C1 segment of cervical spinal cord (tissue), 14 donors: Measurements from ENCODE around the gene CREG1.
"Not testable (repeated sequence)": the region's sequence is repeated elsewhere in the genome, so short reads cannot be mapped to it uniquely, and the experiment has no call there.

Experiments
- DNase-seq, 14 donors: peaks; one replicate each; lab custom pipeline; 2025; lab: John Stamatoyannopoulos, UW

The CREG1 gene

DNA sequence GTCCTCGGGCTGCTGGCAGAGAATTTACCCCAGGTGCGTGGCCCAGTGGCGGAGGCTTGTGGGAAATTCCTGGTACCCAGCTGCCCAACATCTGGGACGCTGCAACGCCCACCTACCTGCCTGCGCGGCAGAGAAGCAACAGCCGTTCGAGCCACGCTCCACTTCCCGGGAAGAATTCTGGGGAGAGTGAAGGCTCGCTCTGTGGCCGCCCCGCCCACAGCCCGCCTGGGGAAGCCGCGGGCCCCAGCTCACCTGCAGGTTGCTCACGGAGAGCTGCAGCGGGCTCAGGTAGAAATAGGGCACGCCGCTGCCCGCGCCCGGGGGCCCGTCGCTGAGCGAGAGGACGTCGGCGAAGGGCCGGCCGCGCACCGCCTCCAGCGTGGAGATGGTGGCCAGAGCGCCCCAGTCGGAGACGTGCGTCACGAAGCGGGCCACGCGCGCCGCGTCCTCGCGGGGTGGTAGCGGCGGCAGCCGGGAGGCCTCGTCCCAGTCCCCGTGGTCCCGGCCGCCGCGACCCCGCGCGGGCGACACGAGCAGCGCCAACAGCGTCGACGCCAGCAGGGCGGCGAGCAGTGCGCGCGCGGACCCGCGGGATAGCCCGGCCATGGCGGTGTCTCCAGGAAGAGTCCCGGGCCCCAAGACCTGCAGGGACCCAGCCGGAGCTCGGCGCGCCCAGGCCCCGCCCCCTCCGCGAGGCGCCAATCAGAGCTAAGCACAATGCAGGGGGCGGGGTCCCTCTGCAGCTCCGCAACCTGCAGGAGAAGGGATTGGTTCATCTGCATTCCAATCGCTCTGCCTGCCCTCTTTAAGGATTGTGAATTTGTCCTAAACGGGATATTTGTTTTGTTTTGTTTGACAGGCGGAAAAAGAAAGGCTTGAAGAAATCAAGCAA lies at the start of gene CREG1:
CREG1 (minus strand) TSS at position 627 of the 892 bp plus-strand sequence.
- DNase-seq, result peak; percentile 24 to 93 (median 78)

DNA sequence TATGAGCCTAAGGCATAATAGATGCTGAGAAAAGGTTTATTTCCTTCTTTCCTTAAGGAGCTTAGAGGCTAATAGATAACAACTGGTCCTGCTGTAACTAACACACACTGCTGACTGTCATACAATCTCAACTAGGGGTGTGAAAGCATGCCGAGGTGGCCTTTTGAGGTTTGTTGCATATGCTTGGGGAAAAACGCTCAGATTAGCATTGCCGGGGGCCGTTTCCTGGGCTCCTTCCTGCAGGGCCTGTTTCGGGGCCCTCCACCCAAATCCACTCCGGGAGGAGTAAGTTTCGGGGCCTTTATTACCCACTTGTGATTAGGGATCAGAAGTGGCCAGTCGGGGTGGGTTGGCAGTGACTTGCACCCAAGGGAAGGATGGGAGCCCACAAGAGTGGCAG lies 49.3 kb upstream of the CREG1 start:
- no peak for DNase-seq

- DNase-seq, result peak in 7 of 14 donors; percentile 7 to 40 (median 16)
These were observed 48.2 kb upstream of the CREG1 start for GRCh38 chr1:167601442-167602383.

GRCh38 chr1:167599957-167600581 lies 46.5 kb upstream of the CREG1 start:
- DNase-seq, result peak in 4 of 14 donors; percentile 2 to 46 (median 7)

- no peak for DNase-seq
These were observed 41.3 kb upstream of the CREG1 start for GRCh38 chr1:167594822-167595221.

- DNase-seq, result no peak
These were observed 40.3 kb upstream of the CREG1 start for GRCh38 chr1:167593860-167594259.

DNA sequence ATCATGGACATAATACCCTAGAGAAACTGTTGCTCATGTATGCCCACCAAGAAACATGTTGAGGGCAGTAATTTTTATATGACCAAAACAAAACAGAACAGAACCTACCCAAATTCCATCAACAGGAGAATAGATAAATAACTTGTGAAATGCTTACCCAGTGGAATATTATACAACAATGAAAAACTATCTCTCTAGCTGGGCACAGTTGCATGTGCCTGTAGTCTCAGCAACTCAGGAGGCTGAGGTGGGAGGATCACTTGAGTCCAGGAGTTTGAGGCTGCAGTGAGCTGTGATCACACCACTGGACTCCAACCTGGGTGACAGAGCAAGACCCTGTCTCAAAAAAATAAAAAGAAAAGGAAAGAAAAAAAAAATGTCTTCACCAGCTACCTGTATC lies 38.9 kb upstream of the CREG1 start:
- no peak for DNase-seq

- no peak for DNase-seq
These were observed 34.8 kb upstream of the CREG1 start for GRCh38 chr1:167588361-167588760.

- no peak for DNase-seq
These were observed 34.3 kb upstream of the CREG1 start for GRCh38 chr1:167587872-167588271.

- no peak for DNase-seq
These were observed 33.8 kb upstream of the CREG1 start for GRCh38 chr1:167587342-167587741.

GRCh38 chr1:167584581-167584980 lies 31.0 kb upstream of the CREG1 start:
- DNase-seq, result no peak

DNA sequence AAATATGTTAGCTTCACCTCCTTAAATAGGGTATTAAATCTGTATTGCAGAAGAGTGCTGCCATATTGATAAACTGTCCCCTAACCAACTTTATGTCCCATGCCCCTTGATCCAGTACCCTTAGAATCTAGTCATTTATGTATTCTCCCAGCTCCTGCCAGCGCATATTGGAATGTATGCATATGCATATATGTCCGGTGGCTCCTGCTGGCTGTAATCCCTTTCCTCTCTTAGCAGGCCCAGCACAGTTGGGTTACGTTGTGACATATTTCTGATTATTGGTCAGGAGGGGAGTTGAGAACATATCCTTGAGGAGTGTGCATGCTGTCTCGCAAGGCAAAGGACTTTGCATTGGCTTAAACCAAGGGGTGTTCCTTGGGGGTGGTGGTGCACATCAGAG lies 29.2 kb upstream of the CREG1 start:
- no peak for DNase-seq

DNA sequence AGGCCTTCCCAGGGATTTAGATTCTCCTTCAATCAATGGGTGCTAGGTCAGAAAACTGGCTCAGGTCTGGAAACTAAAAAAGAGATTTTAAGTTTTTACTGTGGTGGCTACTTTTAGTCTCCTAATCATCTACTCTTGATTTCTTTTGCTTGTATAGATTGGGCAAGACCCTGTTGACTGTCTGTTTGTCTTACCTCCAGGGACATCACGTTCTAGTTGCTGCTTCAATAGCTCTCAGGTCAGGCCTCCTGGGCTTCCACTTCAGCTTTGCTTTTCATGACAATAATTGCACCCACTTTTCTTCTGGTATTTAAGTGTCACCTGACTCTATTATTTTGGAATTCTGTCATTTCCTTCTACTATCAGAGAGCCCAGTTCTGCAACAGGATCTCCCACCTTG lies 28.5 kb upstream of the CREG1 start:
- DNase-seq, result no peak

GRCh38 chr1:167579986-167580385 lies 26.4 kb upstream of the CREG1 start:
- no peak for DNase-seq

GRCh38 chr1:167578939-167579521 lies 25.5 kb upstream of the CREG1 start:
- DNase-seq, result no peak

DNA sequence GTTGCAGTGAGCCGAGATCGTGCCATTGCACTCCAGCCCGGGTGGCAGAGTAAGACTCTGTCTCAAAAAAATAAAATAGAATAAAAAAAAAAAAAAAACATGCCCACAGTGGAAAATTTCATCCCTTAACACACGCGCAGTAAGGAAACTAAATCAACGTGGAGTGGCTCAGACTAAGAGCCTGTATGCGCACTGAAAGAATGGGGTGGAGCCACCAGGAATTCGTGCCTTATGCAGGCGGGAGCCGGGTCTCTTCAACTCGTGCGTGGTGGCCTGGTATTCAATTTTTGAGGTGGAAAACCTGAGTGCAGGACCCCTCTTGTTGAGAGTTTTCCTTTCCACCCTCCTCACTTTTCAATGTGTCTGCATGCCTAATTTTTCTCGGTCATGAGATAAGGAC lies 22.1 kb upstream of the CREG1 start:
- no peak for DNase-seq

GRCh38 chr1:167573035-167573434 lies 19.5 kb upstream of the CREG1 start:
- DNase-seq, result no peak

- DNase-seq, result not testable (repeated sequence)
These were observed 17.1 kb upstream of the CREG1 start for GRCh38 chr1:167570712-167571111.

- no peak for DNase-seq
These were observed 14.1 kb upstream of the CREG1 start for GRCh38 chr1:167567663-167568062.

GRCh38 chr1:167566766-167567165 lies 13.2 kb upstream of the CREG1 start:
- DNase-seq, result no peak

GRCh38 chr1:167565922-167566321 lies 12.4 kb upstream of the CREG1 start:
- DNase-seq, result no peak
